ENCODE data around the gene IFIT3.
"Not testable (repeated sequence)": the region's sequence is repeated elsewhere in the genome, so short reads cannot be mapped to it uniquely, and the experiment has no call there.

IFIT3 gene

DNA sequence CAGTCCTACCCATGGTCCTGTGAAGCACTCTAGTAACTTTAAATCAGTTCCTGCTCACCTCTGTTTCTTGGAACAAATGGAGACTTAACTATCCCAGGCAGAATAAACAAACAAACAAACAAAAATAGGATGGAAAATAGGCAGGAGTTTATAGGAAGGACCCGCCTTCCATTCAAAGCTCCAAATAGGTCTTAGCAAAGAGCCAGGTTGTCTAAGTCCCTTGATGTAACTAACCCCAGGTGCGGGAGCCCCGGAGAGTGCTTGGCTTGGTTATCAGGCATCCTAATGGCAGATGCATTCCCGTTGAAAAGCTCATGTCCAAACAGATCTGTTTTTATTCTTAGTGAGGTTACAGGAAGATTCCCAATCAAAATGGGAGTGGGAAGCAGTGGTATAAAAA is 23.8 kb upstream of the IFIT3 start:
- no peak for DNase-seq (ENCODE audit: low spot score)

DNA sequence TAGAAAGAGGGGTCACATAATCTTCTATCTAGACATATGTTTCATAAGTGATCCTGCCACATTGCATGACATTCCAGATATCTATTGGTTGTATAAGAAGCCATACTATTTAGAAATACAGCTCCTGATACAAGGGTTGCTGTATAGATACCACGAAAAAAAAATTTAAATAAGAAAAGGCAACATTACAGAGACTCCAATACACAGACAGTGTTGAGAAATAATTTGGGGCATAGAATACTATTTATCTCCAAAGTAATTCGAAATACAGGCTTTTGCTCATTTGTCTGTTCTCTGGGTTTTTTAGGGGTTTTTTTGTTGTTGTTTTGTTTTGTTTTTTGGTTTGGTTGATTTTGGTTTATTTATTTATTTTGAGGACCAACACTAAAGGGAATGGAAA is 23.4 kb upstream of the IFIT3 start:
- no peak for DNase-seq (ENCODE audit: low spot score)

DNA sequence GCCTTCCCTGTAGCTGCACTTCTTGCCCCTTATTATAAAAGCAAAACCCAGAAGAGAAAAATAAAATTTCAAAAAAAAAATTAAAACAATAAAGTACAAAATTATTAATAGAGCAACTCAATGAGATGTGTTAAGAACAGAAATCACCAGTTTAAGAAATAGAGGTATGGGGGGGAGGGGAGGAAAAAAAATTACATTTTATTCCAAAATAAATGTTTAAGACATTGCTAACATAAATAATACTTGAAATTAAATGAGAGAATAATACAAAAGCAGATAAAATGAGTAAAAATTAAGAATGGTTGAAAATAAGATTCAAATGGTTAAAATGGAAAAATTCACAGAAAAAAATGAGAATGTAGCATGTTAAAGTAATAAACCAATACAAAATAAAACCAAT is 22.9 kb upstream of the IFIT3 start:
- no peak for DNase-seq (ENCODE audit: low spot score)

DNA sequence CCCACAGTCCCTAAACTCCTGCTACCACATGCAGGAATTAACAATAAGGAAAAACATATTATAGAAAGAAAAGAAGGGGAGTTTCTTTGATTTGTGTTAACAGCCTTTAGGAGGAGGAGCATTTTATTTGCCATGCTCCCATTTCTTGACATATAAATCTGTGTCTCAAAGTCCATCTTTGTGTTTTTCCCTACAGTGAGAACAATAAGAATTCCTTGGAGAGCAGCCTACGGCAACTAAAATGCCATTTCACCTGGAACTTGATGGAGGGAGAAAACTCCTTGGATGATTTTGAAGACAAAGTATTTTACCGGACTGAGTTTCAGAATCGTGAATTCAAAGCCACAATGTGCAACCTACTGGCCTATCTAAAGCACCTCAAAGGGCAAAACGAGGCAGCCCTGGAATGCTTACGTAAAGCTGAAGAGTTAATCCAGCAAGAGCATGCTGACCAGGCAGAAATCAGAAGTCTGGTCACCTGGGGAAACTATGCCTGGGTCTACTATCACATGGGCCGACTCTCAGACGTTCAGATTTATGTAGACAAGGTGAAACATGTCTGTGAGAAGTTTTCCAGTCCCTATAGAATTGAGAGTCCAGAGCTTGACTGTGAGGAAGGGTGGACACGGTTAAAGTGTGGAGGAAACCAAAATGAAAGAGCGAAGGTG is 21.9 kb upstream of the IFIT3 start:
- no peak for DNase-seq (ENCODE audit: low spot score)

DNA sequence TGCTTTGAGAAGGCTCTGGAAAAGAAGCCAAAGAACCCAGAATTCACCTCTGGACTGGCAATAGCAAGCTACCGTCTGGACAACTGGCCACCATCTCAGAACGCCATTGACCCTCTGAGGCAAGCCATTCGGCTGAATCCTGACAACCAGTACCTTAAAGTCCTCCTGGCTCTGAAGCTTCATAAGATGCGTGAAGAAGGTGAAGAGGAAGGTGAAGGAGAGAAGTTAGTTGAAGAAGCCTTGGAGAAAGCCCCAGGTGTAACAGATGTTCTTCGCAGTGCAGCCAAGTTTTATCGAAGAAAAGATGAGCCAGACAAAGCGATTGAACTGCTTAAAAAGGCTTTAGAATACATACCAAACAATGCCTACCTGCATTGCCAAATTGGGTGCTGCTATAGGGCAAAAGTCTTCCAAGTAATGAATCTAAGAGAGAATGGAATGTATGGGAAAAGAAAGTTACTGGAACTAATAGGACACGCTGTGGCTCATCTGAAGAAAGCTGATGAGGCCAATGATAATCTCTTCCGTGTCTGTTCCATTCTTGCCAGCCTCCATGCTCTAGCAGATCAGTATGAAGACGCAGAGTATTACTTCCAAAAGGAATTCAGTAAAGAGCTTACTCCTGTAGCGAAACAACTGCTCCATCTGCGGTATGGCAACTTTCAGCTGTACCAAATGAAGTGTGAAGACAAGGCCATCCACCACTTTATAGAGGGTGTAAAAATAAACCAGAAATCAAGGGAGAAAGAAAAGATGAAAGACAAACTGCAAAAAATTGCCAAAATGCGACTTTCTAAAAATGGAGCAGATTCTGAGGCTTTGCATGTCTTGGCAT is 21.1 kb upstream of the IFIT3 start:
- no peak for DNase-seq (ENCODE audit: low spot score)

DNA sequence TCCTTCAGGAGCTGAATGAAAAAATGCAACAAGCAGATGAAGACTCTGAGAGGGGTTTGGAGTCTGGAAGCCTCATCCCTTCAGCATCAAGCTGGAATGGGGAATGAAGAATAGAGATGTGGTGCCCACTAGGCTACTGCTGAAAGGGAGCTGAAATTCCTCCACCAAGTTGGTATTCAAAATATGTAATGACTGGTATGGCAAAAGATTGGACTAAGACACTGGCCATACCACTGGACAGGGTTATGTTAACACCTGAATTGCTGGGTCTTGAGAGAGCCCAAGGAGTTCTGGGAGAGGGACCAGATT is 20.6 kb upstream of the IFIT3 start:
- DNase-seq (ENCODE audit: low spot score): no peak

DNA sequence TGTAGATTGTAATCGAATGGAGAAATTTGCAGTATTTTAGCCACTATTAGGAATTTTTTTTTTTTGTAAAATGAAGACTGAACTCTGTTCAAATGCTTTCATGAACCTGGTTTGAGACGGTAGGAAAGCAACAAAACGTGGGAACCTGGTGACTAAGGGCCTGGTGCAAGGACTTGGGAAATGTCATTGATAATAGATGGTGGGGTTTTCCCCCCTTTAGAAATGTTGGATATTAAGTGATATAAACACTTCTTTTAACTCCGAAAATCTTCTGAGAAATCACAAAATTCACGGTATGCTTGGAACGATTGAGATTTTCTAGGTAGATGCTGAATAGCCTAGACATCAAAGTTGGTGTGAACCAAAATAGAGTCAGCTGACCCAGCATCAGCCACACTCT is 19.5 kb upstream of the IFIT3 start:
- DNase-seq (ENCODE audit: low spot score): no peak

DNA sequence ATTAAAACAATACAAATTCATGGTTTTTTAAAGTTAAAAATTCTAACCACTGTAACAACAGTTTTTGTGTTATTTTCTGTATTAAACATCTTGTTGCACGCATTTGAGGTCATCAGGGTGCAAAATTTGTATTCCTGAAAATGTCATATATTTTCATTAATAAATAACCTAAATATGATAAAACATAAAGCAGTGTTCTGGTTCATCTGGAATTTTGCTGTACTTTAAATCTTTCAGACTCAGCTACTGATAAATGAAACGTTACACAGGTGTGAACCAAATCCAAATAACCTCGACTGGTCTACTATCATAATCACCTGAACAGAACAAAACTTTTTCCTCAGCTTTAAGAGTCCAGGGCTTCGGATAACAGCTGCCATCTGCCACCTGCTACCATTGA is 19.1 kb upstream of the IFIT3 start:
- DNase-seq (ENCODE audit: low spot score): no peak

DNA sequence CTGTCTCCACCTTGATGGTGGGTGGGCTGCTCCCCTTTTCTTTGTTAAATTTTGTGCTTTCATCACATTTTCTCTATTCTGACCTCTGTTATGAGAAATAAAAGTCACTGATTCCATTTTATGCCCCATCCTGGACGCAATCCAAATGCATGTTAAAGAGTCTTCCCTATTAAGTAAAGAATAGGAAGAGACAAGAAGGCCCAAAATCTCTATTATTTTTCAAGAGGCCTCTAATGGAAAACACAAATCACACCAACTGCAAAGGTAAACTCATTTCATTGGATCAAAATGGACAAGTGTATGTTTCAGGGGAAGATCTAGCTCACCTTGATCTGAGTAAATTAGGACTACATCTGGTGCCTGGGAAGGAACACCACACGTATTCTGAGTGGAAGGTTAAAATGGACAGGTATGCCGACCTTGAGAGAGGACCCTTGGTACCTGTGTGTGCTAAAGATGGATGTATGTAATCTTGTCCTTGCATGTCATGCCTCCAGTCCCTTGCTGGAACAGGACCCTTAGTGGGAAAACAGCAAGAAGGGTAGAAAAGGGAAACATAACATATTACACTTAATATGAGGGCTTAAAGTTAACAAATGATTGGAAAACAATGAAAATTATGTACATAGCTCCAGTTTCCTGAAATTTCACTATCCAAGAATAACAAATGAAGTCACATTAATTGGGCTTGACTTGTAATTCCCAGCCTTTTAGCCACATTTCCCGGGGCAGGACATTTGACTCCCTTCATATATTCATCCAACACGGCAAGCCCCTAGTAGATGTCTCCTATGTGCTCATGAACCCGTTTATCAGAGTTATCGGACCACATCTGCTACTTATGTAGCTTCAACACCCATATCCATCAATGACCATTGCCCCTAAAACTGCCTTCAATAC is 18.4 kb upstream of the IFIT3 start:
- DNase-seq (ENCODE audit: low spot score): no peak

DNA sequence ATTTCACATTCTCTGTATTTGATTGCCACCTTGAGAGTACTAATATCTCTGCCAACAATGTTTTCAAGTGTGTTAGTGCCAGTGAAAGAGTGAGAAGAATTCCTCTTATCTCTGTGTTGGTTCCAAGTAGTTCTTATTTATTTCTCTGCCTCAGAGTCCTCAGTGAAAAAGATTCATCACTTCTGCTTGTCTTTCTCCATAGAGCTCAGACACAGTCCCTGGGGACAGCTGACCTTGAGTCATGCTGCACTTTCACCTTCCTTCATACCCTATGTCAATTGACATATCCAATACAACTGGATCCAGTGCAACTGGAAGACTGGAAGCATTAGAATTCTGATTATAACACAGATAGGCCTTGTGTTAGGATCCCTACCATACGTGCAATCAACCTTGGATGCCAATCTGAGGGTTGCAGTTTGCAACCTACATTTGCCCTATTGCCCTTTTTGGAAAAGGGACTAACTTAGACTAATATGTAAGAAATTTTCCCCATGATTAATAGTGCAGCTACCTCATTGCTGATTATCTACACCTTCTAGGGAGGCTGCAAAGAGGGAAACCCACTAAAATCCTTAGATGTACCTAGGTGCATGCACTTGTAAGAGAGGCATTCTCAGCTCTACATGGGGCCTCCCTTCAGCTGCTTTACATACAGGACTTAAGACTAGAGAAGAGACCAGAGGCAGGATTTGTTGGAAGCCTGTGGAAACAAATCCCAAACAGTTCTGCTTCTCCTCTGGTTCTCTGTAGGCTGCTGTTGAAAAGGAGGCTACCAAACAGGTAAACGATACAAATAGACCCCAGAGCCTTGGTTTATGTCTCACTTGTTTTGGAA is 17.5 kb upstream of the IFIT3 start:
- no peak for DNase-seq (ENCODE audit: low spot score)

DNA sequence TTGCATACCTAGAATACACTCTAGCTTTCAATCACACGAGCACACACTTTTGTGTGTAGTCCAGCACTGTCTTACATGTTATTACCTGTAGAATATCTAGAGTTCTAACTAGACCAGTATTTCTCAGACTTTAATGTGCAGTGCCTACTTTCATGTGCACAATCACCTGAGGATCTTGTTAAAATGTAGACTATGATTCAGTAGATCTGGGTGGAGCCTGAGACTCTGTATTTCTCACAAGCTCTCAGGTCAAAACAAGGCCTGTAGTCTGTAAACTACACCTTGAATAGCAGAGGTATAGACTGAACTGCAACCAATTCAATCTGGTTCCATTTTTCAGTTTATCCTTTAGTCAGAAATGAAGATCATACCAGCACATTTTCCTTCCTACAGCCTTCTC is 14.8 kb upstream of the IFIT3 start:
- no peak for DNase-seq (ENCODE audit: low spot score)

DNA sequence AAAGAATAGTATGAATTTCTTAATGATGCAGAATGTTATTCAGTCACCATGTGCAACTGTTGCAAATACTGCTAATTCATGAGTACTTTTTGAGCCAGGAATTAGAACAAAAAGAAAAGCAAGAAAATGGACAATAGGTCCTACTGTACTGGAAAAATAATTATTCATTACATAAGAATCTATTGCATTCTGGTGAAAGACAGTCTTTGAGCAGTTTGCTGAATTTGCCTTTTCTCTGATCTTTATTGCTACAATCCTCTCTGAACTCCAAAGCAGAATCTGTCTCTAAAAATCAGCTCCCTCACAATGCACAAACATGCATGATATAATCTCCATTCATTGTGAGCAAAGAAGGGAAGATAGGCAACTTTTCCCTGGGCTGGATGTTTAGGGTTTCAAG is 13.1 kb upstream of the IFIT3 start:
- DNase-seq (ENCODE audit: low spot score): no peak

DNA sequence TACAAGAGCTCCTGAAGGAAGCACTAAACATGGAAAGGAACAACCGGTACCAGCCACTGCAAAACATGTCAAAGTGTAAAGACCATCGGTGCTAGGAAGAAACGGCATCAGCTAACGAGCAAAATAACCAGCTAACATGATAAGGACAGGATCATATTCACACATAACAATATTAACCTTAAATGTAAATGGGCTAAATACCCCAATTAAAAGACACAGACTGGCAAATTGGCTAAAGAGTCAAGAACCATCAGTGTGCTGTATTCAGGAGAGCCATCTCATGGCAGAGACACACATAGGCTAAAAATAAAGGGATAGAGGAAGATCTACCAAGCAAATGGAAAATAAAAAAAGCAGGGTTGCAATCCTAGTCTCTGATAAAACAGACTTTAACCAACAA is 9.8 kb upstream of the IFIT3 start:
- DNase-seq (ENCODE audit: low spot score): not testable (repeated sequence)

DNA sequence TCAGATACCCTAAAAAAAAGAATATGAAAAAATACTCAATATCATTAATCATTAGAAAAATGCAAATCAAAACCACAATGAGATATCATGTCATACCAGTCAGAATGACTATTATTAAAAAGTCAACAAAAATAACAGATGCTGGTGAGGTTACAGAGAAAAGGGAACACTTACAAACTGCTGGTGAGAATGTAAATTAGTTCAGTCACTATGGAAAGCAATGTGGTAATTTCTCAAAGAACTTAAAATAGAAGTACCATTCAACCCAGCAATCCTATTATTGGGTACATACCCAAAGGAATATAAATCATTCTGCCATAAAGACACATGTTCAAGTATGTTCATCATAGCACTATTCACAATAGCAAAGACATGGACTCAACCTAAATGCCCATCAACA is 2.7 kb upstream of the IFIT3 start:
- DNase-seq (ENCODE audit: low spot score): not testable (repeated sequence)

DNA sequence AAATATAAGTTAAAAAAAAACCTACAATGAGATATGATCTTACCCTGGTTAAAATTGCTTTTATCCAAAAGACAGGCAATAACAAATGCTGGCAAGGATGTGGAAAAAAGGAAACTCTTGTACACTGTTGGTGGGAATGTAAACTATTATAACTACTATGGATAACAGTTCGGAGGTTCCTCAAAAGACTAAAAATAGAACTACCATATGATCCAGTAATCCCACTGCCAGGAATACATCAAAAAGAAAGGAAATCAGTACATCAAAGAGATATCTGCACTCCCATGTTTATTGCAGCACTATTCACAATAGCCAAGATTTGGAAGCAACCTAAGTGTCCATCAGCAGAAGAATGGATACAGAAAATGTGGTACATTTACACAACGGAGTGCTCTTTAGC is 1.9 kb upstream of the IFIT3 start:
- DNase-seq (ENCODE audit: low spot score): not testable (repeated sequence)

DNA sequence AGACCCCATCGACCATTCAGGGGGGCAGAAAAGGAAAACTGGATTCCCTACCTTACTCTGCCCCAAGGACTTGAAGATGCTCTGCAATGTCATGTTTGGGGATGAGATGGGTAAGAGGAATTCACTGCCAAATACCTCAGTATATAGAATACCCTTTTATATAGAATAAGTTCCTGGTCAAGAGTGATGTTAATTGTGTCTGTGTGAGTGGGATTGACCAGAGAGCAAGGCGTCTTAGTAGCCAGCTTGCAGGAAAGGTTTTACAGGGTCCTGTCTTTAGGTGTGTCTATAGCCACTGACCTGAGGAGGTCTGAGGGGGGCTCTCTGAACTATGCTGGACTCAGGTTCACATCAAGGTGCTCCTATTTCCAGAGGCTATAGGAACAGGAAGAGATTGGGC is 1.4 kb downstream of the IFIT3 start:
- DNase-seq (ENCODE audit: low spot score): no peak

DNA sequence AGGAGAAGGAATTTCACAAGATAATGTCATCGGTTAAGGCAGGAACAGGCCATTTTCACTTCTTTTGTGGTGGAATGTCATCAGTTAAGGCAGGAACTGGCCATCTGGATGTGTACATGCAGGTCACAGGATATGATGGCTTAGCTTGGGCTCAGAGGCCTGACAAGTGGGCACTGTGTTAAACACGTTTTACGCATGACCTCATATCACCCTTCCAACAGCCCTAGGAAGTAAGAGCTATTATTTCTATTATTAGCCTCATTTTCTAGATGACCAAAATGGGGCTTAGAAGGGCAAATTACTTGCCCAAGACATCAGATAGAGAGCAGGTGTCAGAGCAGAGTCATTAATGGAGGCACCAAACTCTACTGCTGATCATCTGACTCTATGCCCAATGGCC is 2.2 kb downstream of the IFIT3 start:
- DNase-seq (ENCODE audit: low spot score): not testable (repeated sequence)

DNA sequence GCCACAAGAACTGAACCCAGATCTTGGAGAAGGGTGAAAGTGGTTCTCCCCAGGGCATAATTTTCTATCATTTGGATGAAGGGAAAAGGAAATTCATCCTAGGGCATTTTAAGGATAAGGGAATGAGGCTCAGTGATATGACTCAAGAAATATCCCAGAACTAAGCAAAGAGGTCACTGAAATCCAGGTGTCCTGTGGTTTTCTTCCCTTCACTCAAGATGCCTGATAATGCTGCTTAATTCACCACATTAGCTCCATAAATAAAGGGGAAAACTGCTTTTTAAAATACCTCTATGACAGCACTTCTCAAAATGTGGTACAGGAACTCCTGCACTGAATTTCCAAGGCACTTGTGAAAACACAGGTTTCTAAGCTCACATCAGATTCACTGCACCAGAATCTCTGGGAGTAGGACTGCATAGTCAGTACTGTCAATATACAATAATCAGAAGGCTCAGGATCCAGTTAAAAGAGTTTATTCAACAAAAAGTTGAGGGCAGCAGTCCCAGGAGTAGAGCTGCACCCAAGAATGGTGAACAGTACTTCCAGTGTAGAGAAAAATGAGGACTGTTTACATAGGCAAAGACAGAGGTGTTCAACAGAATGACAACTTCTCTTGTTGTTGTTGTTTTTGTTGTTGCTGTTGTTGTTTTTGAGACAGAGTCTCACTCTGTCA is 2.9 kb downstream of the IFIT3 start:
- no peak for DNase-seq (ENCODE audit: low spot score)

DNA sequence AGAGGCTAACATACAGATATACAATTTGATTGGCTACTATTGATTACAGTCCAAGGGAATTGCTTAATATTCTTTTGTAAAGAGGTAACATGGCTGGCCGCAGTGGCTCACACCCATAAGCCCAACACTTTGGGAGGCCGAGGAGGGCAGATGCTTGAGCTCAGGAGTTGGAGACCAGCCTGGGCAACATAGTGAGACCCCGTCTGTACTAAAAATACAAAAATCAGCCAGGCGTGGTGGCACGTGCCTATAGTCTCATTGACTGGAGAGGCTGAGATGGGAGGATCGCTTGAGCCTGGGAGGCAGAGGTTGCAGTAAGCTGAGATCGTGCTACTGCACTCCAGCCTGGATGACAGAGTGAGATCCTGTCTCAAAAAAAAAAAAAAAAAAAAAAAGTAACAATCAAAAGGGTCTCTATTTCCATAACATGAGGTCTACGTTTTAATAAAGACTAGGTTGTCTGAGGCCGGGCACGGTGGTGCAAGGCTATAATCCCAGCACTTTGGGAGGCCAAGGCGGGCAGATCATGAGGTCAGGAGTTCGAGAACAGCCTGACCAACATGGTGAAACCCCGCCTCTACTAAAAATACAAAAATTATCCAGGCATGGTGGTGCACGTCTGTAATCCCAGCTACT is 3.8 kb downstream of the IFIT3 start:
- DNase-seq (ENCODE audit: low spot score): not testable (repeated sequence)

DNA sequence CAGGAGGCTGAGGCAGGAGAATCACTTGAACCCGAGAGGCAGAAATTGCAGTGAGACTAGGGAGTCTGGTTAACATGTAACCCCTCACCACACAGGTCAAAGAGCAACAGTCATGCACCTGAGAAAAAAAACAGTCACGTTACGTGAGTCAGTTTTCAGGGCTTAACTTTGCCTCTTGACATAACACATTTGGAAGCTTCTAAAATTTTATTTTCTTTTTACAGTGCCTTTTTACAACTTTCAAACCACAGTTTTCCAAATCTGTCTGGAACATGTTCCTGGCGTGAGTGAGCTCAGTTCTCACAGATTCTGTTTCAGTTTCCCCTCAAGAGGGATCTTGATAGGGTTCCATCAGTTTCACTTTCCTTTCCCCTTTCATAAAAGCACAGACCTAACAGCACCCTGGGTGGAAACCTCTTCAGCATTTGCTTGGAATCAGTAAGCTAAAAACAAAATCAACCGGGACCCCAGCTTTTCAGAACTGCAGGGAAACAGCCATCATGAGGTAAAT is 4.4 kb downstream of the IFIT3 start:
- DNase-seq (ENCODE audit: low spot score): no peak

DNA sequence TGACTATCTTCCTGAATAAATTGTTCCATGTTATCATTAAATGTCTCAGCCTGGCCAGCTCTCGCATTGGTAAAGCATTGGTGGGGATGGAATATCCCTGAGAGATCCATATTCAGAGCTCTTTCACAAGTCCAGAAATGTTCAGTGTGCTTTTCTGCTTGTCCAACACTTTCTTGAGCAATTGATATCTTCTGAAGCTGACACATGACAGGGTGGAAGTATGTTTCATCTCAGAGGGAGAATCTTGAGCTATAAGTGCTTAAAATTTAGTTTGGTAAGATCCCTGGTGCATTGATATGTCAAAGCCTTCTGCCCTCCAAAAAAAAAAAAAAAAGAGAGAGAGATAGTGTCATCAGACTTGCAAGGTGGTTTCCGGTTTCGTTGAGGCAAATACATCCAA is 7.4 kb downstream of the IFIT3 start:
- DNase-seq (ENCODE audit: low spot score): no peak

All from ecto neural progenitor cell (in vitro differentiated cells).